Measurements from ENCODE around the gene CA11.

The CA11 gene

DNA sequence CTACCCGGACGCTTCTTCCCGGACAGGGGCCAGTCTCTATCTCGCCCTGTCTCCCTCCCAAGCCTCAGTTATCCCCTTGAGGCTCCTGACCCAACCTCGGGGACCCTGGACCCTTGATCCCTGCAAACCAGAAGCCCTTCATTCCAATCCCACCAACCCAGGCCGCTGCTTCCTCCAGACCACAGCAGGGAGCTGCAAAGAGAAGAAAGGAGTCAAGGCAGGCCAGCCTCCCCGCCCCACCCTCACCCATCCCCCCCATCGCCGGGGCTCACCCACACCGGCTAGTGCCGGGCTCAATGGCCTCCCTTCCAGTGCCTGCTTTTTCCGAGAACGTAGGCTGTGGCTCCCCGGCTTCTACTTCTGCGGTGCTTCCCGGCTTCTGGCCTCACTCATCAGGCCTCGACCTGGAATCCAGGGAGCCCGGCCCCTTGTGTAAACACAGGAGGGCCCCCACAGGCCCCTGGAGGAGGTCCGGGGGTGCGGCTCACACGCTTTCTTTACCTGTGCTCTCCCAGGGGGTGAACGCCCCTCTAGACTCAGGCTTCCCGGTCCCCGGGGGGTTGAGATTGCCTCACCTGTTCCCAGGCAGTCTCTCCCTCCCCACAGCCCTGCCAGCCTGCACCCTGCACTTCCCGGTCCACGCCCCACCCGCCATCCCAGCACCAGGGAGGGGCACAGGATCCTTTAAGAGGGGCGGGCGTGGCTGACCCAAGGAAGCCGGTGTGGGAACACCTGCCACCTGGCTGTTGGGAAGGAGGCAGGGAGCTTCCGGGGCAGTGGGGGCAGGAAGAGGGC, 31.4 kb downstream of the CA11 start, which contains the start of gene FAM83E:
Gene FAM83E (minus strand): TSS at position 641 of the 795 bp plus-strand sequence. CDS start 1,704 bp downstream, outside the sequence.
- TF ChIP-seq, protein P1, sequence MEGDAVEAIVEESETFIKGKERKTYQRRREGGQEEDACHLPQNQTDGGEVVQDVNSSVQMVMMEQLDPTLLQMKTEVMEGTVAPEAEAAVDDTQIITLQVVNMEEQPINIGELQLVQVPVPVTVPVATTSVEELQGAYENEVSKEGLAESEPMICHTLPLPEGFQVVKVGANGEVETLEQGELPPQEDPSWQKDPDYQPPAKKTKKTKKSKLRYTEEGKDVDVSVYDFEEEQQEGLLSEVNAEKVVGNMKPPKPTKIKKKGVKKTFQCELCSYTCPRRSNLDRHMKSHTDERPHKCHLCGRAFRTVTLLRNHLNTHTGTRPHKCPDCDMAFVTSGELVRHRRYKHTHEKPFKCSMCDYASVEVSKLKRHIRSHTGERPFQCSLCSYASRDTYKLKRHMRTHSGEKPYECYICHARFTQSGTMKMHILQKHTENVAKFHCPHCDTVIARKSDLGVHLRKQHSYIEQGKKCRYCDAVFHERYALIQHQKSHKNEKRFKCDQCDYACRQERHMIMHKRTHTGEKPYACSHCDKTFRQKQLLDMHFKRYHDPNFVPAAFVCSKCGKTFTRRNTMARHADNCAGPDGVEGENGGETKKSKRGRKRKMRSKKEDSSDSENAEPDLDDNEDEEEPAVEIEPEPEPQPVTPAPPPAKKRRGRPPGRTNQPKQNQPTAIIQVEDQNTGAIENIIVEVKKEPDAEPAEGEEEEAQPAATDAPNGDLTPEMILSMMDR (IDR thresholded peaks at IDR 0.05; ENCODE audit: borderline replicate concordance, insufficient read depth, low read depth, low read length), result no peak
- H3K4me3 ChIP-seq (ENCODE audit: low read depth, low read length), result no peak within 1 kb of the TSS

DNA sequence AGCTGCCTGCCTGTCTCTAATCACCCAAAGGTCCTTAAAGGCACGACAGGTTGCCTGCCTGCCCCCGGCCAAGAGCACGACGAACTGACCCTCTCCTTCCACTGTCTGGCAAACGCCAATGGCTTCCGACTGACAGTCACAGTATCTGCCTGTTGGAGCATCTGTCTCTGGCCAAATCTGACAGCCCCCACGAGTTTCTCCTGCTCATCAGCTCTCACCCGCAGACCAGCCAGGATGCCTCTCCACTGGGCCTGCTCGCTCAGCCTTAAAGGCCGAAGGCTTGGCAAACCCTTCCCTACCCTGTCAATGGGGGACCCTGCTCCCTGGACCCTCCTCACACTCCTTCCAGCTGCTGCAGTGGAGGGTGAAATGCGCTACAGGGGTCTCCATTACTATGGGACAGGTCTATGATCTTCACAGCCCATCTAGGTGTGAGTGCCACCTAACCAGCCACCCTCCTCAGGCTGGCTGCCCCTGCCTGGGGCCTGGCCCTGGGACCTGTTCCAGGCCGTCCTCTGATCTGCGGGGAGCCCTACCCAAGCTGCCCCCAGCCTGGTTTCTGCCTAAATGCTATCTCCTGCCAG, 32.0 kb downstream of the CA11 start:
- H3K4me3 ChIP-seq (ENCODE audit: low read depth, low read length), result no peak overlapping the region

DNA sequence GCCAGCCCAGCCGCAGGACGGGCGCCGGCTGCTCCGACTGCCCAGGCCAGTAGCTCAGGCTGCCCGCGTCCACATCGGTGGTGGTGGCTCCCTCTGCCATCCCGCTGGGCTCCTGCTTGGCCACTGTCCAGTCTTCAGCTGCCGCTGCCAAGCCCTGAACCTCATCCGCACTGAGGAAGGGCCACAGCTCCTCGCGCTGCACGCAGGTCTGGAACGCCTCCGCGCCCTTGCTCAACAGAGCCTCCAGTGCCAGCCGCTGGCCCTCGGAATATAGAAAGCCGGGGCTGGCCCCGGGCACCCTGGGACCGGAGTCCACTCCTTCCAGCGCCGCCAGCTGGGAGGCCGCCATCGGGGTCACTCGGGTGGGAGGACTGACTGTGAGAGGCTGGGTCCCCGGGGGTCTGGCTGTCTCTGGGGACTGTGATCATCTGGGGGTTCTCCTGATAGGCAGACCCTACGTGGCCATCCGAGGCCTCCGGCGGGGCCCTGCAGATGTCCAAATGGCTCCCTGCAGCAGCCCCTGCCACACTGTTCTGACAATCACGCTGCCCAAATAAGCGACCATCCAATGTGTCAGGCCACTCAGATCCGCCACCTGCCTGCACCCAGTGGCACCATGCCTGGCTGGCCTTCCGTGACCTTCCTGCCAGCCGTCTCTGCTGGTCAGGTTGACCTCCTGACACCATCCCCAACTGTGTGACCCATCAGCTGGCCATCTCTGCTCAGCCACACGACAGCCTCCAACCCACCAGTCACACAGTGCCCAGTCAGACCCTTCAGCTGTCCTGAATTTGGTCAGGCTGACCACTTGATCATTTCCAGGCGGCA, 32.7 kb downstream of the CA11 start:
- H3K4me3 ChIP-seq (ENCODE audit: low read depth, low read length), result no peak overlapping the region
- TF ChIP-seq, protein P1 (IDR thresholded peaks at IDR 0.05; ENCODE audit: borderline replicate concordance, insufficient read depth, low read depth, low read length), result no peak

More for the DNA sequence above, 32.0 kb downstream of the CA11 start:
- TF ChIP-seq, protein P1 (IDR thresholded peaks at IDR 0.05; ENCODE audit: borderline replicate concordance, insufficient read depth, low read depth, low read length), result no peak

DNA sequence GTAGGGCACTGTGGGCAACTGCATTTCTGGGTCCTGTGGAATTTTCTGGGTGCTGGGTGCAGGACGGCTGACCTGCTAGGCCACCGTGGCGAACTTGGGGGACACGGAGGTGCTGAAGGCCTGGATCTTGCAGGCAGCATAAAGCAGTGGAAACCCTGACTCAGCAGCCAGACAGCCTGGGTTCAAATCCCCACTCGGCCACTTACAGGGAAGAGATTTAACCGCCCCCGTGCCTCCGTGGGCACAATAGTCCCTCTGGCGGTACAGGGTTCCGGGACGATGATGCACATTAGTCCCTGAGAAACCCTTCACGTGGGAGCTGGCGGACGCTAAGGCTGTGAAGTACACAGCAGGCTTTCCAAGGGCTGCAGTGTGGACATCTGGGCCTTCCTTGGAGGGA, 34.1 kb downstream of the CA11 start:
- no peak overlapping the region for H3K4me3 ChIP-seq (ENCODE audit: low read depth, low read length)
- TF ChIP-seq, protein P1 (IDR thresholded peaks at IDR 0.05; ENCODE audit: borderline replicate concordance, insufficient read depth, low read depth, low read length), result no peak

DNA sequence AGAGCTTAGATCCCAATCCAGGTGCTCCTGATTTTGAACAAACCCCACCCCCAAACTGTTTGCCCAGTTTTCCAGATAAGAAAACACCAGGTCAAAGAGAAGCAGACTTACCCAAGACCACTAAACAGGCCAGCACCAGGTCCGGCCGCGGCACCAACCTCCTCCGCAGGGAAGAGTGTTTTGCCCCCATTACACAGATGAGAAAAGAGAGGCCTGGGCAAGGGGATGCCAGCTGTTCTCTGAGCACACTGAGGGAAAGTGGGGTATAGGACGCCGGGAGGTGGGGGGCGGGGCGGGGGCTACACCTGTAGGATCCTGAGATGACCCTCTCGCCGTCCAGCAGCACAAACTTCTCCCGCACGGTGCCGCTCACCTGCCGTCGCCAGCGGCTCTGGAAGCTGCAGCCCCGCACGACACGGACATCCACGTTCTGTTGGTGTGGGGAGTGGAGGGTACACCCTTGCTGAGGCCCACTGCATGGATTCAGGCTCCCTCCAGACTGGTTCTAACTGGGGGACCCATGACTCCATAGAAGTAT, 36.3 kb downstream of the CA11 start:
- TF ChIP-seq, protein P1 (IDR thresholded peaks at IDR 0.05; ENCODE audit: borderline replicate concordance, insufficient read depth, low read depth, low read length), result no peak
- H3K4me3 ChIP-seq (ENCODE audit: low read depth, low read length), result no peak overlapping the region

DNA sequence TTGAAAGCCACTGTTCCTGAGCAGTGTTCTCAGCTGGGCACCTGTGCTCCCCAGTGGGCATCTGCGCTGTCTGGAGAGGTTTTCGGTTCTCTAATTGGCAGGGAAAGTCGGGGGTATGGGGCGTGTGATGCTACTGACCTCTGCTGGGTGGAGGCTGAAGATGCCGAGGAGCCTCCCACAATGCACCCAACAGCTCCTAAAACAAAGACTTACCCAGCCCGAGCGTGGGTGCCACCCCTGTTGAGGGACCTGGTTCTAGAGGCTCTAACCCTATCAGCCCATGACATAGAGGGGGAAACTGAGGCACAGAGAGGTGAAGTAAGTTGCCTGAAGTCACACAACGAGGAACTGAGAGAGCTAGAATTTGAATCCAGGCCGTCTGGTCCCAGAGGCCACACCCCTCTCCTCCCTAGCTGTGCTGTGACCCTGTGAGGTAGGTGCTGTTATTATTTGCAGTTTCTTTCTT, 37.2 kb downstream of the CA11 start:
- TF ChIP-seq, protein P1 (IDR thresholded peaks at IDR 0.05; ENCODE audit: borderline replicate concordance, insufficient read depth, low read depth, low read length), result peak; percentile 75
- no peak overlapping the region for H3K4me3 ChIP-seq (ENCODE audit: low read depth, low read length)
